HG02798 (cell line): ENCODE data around the gene SLC35F3.

ENCODE experiments used
- ATAC-seq: cut with Tn5 transposase; IDR thresholded peaks from one replicate; pipeline ENCODE4 v1.9.1; 2021; ENCODE audit warnings: mild to moderate bottlenecking; ENCODE audit not compliant: unreplicated experiment, poor library complexity

SLC35F3 gene

DNA sequence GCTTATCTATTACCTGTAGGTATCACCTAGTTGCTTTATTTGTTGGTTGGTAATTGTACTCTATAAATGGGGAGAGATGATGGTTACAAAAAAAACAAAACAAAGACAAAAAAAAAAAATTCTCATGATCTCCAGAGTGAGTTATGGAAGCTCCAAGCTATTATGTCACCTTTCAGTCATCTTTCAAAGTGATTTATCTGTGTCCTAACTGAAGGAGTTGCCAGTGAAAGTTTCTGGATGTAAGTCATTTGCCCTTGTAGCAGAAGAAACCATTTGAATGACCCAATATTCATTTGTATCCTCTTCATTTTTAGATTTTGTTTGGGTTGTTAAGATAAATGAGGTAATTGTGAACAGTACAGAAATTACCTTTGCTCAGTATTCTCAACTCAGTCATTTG lies 3.6 kb downstream of the SLC35F3 start:
- no peak for ATAC-seq

DNA sequence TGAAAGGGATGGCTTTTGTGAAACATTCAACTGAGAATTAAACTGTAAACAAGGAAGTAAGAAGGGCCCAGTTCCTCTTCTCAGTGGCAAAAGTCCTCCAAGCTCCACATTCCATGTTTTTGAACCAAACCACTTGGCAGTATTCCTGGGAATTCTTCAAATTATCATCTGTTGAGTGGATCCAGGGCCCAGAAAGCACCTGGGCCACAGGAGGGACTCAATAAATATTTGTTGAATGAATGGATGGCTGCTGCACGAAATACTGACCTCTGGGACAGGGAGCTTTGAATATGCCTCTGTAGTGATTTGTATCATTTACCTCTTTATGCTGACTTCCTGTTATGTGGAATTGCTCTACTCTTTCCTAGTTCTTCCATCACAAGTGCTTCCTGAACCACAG lies 4.7 kb downstream of the SLC35F3 start:
- ATAC-seq, result no peak

DNA sequence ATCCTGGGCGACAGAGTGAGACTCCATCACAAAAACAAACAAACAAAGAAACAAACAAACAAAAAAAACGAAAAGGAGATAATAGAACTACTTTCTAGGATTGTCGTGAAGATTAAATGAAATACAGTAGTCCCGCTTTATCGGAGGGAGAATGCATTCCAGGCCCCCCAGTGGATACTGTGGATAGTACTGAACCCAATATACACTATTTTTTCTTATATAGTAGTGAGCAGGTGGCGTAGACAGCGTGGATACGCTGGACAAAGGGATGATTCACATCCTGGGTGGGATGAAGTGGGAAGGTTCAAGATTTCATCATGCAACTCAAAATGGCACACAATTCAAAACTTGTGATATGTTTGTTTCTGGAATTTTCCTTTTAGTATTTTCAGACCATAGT lies 8.0 kb downstream of the SLC35F3 start:
- no peak for ATAC-seq

DNA sequence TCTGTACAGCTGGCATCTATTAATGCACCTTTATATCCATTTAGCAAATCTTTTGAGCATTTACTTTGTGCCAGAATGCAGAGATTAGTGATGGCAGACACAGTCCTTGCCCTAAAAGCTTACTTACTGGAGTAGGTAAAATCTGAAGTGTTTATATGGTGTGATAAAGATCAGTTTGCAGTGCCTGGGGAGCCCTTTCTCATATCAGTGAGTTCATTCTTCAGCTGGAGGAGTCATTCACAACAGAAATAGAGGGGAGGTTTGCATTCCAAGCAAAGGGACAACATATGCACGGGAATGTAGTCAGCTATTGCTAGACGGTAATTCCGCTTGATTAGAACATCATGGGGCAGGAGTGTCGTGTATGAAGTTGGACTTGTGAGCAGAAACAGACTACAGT lies 8.4 kb downstream of the SLC35F3 start:
- no peak for ATAC-seq

DNA sequence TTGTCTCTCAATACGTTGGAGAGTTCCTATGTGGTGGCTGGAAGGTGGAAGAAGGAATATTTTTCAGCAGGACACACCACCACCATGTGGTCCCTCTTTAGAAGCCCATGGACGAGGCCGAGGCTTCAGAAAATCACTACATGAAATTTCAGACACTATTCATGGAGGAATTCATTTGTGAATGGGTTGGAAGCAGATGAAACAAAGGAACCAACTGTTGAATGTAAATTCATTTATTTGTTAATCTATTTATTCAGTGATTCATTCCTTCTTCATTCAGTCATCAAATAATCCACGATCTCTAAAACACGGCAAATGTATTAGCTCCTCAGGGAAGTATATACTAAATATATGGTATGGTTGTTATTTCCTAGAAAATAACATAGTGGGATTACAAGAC lies 12.2 kb downstream of the SLC35F3 start:
- ATAC-seq, result no peak

DNA sequence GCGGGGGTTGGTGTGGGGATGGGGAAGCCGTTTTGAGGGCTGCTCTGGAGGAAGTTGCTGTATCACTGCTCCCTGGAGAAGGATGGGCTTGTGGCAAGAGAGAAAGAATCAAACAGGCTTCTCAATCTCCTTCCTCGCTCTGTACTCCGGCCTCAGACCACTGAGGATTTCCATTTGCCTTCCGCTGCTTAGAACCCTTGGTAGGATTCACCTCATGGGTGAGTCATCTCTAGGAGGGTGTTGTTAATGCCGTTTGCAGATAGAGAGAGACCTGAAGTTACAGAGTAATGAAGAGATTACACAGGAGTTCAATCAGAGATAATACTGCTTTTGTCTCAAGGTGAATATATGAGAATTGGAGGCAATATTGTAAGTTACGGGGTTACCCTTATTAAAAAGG lies 15.3 kb downstream of the SLC35F3 start:
- ATAC-seq, result no peak

DNA sequence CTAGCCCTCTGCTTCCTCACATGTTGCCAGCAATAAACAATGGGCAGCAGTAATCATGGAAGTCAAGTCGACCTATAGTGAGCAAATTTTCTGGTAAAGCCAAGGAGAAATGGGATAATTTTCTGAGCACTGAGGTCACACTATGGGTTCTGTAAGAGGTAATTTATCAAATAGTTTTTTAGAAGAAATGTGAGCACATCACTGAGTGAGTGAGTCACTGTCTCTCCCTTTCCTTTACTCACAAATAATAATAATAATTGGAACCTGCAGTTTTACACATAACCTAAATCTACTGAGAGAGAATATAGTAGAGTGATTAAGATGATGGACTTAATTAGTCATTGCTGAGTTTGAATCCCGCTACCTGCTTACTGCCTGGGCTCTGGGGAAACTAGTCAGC lies 23.6 kb downstream of the SLC35F3 start:
- ATAC-seq, result no peak

DNA sequence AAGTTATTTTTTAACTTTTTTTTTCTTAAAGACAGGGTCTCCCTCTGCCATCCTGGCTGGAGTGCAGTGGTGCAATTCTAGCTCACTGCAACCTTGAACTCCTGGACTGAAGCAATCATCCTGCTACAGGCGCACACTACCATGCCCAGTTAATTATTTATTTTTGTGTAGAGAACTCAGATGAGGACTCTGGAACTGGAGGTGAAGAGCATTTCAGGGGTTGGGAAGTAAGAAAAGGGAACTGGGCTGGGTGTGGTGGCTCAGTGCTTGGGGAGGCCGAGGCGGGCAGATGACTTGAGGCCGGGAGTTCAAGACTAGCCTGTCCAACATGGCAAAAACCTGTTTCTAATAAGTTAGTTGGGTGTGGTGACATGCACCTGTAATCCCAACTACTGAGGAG lies 28.9 kb downstream of the SLC35F3 start:
- no peak for ATAC-seq

DNA sequence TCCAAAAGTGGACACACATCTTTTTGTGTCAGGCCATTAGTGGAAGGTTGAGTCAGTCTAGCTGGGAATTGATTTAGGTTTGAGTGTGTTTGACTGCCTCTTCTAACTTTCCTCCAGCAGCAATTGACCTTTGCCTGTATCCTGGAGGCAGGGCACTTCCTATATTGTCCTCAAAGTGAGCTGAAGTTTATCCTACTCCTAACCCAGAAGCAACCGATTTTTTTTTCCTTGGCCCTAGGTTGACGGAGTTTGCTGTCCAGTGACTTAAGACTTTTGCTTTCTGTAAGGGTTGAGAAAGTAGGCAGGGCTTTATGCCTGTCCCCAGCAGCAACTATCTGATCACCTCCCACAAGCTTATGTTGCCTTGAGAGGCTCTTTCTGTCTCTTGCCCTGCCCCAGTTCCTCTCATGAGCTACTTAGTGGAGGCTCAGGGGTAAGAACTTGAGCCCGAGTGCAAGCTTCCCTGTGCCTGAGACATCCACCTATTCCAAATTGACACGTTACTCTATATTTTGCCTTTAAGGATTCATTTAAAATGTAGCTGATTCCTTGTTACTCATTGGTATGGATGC lies 30.9 kb downstream of the SLC35F3 start:
- no peak for ATAC-seq

DNA sequence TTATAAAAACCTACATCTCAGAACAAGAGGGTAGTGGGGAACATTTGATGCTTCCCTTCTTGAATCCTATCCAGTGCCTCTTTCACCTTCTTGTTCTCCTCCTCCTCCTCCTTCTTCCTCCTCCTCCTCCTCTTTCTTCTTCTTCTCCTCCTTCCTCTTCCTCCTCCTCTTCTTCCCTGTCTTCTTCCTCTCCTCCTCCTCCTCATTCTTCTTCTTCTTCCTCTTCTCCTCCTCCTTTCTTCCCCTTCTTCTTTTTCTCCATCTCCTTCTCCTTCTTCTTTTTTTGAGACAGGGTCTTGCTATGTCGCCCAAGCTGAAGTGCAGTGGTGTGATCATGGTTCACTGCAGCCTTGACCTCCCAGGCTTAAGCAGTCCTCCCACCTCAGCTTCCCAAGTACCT lies 31.9 kb downstream of the SLC35F3 start:
- ATAC-seq, result no peak

DNA sequence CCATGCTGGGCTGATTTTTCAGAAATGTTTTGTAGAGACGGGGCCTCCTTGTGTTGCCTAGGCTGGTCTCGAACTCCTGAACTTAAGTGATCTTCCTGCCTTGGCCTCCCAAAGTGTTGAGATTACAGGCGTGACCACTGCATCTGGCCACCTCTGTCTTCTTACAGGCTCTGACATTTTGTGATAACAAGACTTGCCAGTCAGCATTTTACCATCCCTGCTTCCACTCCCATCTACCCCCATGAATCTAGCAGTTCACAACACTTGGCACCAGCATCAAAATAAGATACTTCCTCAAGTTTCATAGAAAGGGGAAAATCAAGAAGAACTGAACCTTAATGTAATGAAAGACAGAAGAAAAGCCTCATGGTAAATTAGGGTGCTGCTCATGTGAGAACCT lies 32.4 kb downstream of the SLC35F3 start:
- ATAC-seq, result no peak

DNA sequence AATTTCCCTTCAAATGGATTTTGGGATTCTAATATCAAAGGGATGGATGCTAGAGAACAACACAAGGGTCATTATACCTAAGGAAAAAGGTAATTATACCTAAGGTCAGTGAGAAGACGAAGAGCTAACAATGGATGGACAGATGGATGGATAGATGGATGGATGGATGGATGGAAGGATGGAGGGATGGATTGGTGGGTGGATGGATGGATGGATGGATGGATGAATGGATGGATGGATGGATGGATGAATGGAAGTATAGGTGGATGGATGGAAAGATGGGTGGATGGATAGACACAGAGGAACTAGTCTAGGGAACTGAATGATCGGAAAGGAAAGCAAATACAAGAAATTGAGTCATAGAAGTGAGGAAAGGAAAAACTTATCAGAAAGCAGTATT lies 34.0 kb downstream of the SLC35F3 start:
- no peak for ATAC-seq

DNA sequence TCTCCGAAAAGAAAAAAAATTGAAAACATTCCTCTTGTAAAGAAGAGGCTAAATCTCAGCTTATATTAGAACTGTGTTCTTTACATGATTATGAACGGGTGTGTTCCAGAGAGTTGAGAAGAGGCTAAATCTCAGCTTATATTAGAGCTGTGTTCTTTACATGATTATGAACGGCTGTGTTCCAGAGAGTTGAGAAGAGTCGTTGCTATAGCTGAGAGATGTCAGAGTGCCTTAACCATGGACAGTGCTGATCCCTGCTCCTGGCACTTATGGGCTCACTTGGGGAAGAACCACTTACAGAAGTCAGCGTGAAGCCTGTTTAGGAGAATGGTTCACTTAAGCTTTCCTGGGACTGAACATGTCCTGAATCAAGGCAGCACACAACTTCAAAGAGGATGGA lies 35.0 kb downstream of the SLC35F3 start:
- ATAC-seq, result no peak

DNA sequence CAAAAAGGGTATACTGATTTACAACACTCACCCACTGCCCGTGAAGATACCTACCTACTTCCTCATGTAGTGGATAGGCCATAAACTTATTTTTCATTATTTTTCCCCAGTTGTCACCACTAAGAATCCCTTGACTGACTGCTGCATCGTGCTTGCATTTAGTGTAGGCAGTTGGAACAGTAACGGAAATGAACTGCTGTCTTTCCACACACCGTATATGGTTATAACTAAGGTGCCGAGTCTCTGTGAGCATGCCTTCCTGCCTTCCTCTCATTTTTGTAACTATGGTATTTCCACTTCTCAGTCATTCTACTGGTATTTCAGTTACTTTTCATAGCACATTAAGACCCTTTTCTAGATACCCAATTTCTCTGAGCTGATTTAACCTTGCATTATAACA lies 36.4 kb downstream of the SLC35F3 start:
- no peak for ATAC-seq

DNA sequence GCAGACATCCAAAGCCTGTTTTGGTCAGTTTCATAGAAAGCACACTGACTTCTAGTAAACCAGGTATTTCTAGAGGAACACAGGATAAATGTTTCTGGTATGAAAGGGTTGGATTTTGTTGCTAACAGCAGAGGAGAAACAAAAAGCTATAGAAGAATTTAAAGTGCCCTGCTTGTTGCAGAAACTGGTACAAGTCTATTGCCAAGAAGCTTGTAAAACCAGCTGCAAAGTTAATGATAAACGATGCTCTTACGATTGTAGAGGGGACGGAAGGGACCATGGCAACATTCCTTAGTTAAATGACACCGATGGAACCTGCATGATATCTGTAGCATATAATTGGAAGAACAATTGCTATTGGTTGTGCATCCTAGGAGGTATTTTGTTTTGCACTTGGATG lies 40.1 kb downstream of the SLC35F3 start:
- no peak for ATAC-seq

DNA sequence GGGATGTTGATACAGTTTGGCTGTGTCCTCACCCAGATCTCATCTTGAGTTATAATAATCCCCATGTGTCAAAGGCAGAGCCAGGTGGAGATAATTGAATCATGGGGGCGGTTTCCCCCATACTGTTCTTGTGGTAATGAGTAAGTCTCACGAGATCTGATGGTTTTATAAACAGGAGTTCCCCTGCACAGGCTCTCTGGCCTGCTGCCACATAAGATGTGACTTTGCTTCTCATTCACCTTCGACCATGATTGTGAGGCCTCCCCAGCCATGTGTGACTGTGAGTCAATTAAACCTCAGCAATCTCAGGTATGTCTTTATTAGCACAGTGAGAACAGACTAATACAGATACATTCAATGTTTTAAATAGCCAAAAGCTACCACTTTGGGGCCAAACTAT lies 41.1 kb downstream of the SLC35F3 start:
- no peak for ATAC-seq

DNA sequence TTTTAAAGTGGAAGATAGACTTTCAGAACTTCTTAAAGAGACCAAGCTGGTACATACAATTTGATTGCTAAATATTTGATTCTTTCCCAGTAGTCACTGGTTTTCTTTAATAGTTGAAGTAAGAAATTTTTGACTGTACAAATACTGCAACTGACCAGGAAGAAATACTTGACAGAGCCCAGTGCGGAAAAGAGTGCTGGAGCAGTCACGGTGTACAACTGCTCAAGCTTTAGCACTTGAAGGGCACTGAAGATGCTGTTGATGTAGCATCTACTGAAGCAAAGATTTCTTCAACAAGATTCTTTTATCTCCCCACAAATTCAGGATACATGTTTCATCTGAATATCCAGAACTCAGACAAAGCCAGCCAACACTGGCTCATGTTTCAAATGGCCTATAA lies 41.5 kb downstream of the SLC35F3 start:
- no peak for ATAC-seq

DNA sequence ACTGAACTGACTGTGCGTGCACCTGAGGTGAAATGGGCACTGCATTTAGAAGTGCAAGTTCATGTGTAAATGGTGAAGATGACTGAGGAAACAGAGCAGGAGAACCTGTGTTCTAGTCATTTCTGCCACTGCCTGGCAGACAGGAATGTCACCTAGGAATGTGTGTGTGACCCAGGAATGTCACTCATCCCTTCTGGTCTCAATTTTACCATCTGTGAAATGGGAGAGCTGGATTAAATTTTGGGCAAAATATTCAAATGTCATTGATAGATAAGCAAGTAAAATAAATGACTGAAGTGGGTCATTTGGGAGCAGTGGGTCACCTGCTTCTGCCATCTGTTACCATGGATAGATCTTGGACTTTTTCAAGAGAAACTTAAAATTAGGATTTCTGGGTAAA lies 42.2 kb downstream of the SLC35F3 start:
- no peak for ATAC-seq

DNA sequence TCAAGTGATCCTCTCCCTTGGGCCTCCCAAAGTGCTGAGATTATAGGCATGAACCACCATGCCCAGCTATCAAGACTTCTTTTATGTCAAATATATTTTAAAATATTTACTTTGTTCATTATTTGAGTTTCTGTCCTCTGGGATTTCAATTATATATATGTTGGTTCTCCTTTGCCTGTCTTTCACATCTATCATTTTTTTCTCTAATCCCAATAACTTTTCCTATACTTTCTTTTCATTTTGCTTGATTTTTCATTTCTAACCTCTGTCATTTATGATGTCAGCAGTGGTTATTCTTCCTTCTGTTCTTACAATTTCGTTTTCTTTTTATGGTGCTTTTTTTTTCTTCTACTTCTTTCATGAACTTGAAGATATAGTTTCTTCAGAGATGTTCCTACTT lies 47.3 kb downstream of the SLC35F3 start:
- ATAC-seq, result no peak

DNA sequence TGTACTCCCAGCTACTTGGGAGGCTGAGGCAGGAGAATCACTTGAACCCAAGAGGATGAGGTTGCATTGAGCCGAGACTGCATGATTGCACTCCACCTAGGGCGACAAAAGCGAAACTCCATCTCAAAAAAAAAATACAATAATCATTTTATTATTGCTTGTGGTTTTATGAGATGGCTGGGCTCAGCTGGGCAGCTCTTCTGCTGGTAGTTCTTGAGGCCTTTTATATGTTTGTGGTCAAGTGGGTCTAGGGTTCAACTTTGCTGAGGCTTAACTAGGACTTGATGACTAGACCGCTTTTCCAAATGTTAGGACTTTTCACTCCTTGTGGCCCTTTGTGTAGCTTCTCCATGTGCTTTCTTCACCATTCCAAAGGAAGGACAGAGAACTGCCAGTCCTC lies 53.2 kb downstream of the SLC35F3 start:
- ATAC-seq, result no peak

DNA sequence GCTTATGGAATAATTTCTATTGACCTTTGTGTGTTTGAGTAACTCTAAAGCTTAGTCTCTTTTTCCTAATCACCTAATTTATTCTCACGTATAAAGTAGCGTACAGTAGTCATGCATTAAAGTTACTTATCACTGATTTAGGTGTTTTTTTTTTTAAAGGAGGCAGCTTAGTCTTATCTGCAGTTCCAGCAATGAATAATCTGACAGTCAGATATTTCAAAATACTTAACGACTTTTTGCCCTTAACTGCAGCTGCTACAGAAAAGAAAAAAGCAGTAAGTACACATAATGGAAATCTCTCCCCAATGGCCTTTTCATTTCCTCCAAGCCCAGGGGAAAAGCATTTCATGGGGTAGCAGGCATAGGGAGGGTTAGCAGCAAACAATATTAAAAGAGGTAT lies 54.6 kb downstream of the SLC35F3 start:
- ATAC-seq, result no peak

DNA sequence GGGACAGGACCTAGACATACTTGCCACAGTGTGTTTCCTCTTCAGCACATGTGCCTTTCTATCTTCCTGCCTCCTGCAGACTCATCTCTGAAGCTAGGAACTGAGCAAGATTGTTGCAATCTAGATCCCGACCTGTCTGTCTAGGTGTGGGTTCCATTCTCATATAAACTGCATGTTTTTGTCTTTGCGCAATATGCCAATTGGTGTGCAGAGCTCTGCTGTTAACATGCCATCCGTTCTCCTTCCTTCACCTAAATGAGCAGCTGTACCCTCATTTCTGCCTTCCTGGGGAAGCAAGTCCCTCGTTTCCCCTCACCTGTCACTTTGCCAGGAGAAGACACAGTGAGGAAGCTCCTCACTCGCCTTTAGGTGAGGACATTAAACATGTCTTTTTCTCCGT lies 55.5 kb downstream of the SLC35F3 start:
- no peak for ATAC-seq

DNA sequence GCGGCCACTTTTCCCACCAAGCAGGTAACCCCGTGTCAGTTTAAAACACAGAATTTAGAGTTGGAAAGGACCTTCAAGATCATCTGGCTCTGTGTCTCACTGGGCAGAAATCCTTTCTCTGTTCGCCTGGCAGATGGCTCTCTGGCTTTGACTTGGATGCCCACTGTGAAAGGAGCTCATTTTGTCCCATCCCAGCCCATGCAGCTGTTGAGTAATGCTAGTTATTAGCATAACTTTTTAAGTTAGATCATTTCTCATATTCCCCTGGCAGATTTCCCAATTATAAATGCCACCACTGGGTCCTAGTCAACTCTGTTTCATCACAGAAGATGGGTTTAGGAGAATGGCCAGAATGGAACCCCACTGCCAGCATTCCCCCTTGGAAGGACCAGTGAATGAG lies 55.9 kb downstream of the SLC35F3 start:
- no peak for ATAC-seq
